DOHH2 (cell line): ENCODE measurements around the gene PEX6.

Experiments used
- H3F3A ChIP-seq: fragments of 200-600 bp; sonication (generic), shearing (Covaris generic); 2 replicates; pipeline ENCODE4 v1.6.0; 2016; ENCODE audit warnings: antibody characterized with exemption, mild to moderate bottlenecking; ENCODE audit not compliant: control insufficient read depth, insufficient read depth
- H3K27ac ChIP-seq: fragments of 200-600 bp; sonication (generic); 2 replicates; pipeline ENCODE4 v1.5.1; 2014; ENCODE audit warnings: low read depth, mild to moderate bottlenecking, low read length, moderate library complexity
- H3K27me3 ChIP-seq: fragments of 200-600 bp; sonication (generic); 2 replicates; pipeline ENCODE4 v1.6.1; 2014; ENCODE audit warnings: mild to moderate bottlenecking, low read length, mixed read lengths; ENCODE audit not compliant: control insufficient read depth
- H3K36me3 ChIP-seq: fragments of 200-600 bp; sonication (generic); 2 replicates; pipeline ENCODE4 v1.6.1; 2014; ENCODE audit warnings: mild to moderate bottlenecking, low read length, moderate library complexity, mixed read lengths; ENCODE audit not compliant: control insufficient read depth
- H3K4me1 ChIP-seq: fragments of 200-600 bp; sonication (generic); 2 replicates; pipeline ENCODE4 v1.6.1; 2014; ENCODE audit warnings: mild to moderate bottlenecking, low read length, mixed read lengths; ENCODE audit not compliant: control insufficient read depth
- H3K4me2 ChIP-seq: fragments of 200-600 bp; sonication (generic); 2 replicates; pipeline ENCODE4 v1.6.0; 2014; ENCODE audit warnings: mild to moderate bottlenecking, low read length, moderate library complexity
- H3K4me3 ChIP-seq: fragments of 200-600 bp; sonication (generic); 2 replicates; pipeline ENCODE4 v1.5.1; 2014; ENCODE audit warnings: mild to moderate bottlenecking, low read length, mixed read lengths
- H3K79me2 ChIP-seq: fragments of 200-600 bp; sonication (generic); 2 replicates; pipeline ENCODE4 v1.6.1; 2014; ENCODE audit warnings: mild to moderate bottlenecking, low read length, mixed read lengths; ENCODE audit not compliant: control insufficient read depth
- H3K9me2 ChIP-seq: fragments of 200-600 bp; sonication (generic); replicated peaks from 2 replicates; pipeline ENCODE4 v1.6.1; 2014; ENCODE audit warnings: mild to moderate bottlenecking, low read length, mixed read lengths; ENCODE audit not compliant: control insufficient read depth
- H3K9me3 ChIP-seq: fragments of 200-600 bp; sonication (generic); 2 replicates; pipeline ENCODE4 v1.6.1; 2014; ENCODE audit warnings: antibody characterized with exemption, low read length, mixed read lengths; ENCODE audit not compliant: control insufficient read depth, insufficient read depth
- H4K20me1 ChIP-seq: fragments of 200-600 bp; sonication (generic); 2 replicates; pipeline ENCODE4 v1.6.0; 2014; ENCODE audit warnings: low read depth, mild to moderate bottlenecking, antibody characterized with exemption, low read length, moderate library complexity; ENCODE audit not compliant: control insufficient read depth, insufficient read depth
- CTCF ChIP-seq: fragments of 200-600 bp; sonication (generic); IDR thresholded peaks from one replicate; pipeline ENCODE4 v1.5.1; 2014; ENCODE audit warnings: antibody characterized with exemption, mild to moderate bottlenecking, low read depth, low read length; ENCODE audit not compliant: poor library complexity, severe bottlenecking
- EZH2phosphoT487 ChIP-seq: fragments of 200-600 bp; sonication (generic); IDR thresholded peaks from 2 replicates; pipeline ENCODE4 v1.6.1; 2017; ENCODE audit warnings: borderline replicate concordance, mild to moderate bottlenecking, antibody characterized with exemption, low read length, moderate library complexity, mixed read lengths

PEX6 gene

GRCh38 chr6:42978839-42979522 is at the start of gene PEX6:
Gene PEX6 (minus strand): TSS chr6:42979181. CDS start chr6:42979150, 31 bp downstream.
- peaks cover 7% of the 10 kb centered on the region; the same call in 1 of the 2 replicates for H3F3A ChIP-seq
- TF ChIP-seq CTCF (no peak), EZH2phosphoT487 (no peak)
- H3K4me1 ChIP-seq, result peaks cover 41% of the 10 kb centered on the region
- peak within 1 kb of the TSS; percentile 58 for H3K27ac ChIP-seq
- peaks cover 6% of the 10 kb centered on the region; the same call in 1 of the 2 replicates for H4K20me1 ChIP-seq
- H3K36me3 ChIP-seq, result peaks cover 34% of the 10 kb centered on the region
- H3K4me3 ChIP-seq, result peak within 1 kb of the TSS; percentile 78
- no peaks in the 10 kb centered on the region for H3K9me2 ChIP-seq
- no peaks in the 10 kb centered on the region for H3K27me3 ChIP-seq
- H3K79me2 ChIP-seq, result peaks cover 56% of the 10 kb centered on the region
- H3K4me2 ChIP-seq, result peak within 1 kb of the TSS; percentile 90
- H3K9me3 ChIP-seq, result no peaks in the 10 kb centered on the region

GRCh38 chr6:43026365-43026764 is 47.4 kb upstream of the PEX6 start:
- Histone ChIP-seq H3K27ac (no peak overlapping the region), H4K20me1 (no peaks in the 10 kb centered on the region)

GRCh38 chr6:43024436-43024835 is 45.5 kb upstream of the PEX6 start:
- Histone ChIP-seq H3F3A (peaks cover 7% of the 10 kb centered on the region), H3K9me2 (no peaks in the 10 kb centered on the region), H4K20me1 (no peaks in the 10 kb centered on the region), H3K27ac (no peak overlapping the region), H3K79me2 (peaks cover 33% of the 10 kb centered on the region), H3K36me3 (peaks cover 64% of the 10 kb centered on the region), H3K27me3 (no peaks in the 10 kb centered on the region), H3K9me3 (no peaks in the 10 kb centered on the region), H3K4me1 (peaks cover 15% of the 10 kb centered on the region), H3K4me3 (no peak overlapping the region), H3K4me2 (no peak overlapping the region)
- no peak for TF ChIP-seq CTCF
- TF ChIP-seq EZH2phosphoT487, result no peak

More at GRCh38 chr6:43026365-43026764, 47.4 kb upstream of the PEX6 start:
- Histone ChIP-seq H3K36me3 (peaks cover 63% of the 10 kb centered on the region), H3K4me3 (no peak overlapping the region), H3K4me1 (peaks cover 6% of the 10 kb centered on the region), H3F3A (0 out of 2 replicates have a peak, but pooled peaks cover 2% of the 10 kb centered on the region), H3K9me3 (no peaks in the 10 kb centered on the region), H3K79me2 (peaks cover 33% of the 10 kb centered on the region), H3K27me3 (no peaks in the 10 kb centered on the region), H3K9me2 (no peaks in the 10 kb centered on the region), H3K4me2 (no peak overlapping the region)
- TF ChIP-seq CTCF, result no peak
- TF ChIP-seq EZH2phosphoT487, result no peak
